OCI-LY7 (cell line): ENCODE results near the gene SWT1.

ENCODE experiments used
- EZH2phosphoT487 ChIP-seq: fragments of 200-600 bp; sonication (generic); IDR thresholded peaks from 2 replicates; pipeline ENCODE4 v1.6.1; 2018; ENCODE audit warnings: low read depth, borderline replicate concordance, mild to moderate bottlenecking, mixed run types, antibody characterized with exemption, low read length, moderate library complexity, mixed read lengths
- TF ChIP-seq, protein P1 (sequence below): fragments of 200-600 bp; sonication (generic); conservative IDR thresholded peaks from 2 replicates; pipeline ENCODE4 v1.5.1; 2014; ENCODE audit warnings: mild to moderate bottlenecking, antibody characterized with exemption, low read length, moderate library complexity, mixed read lengths

DNA sequence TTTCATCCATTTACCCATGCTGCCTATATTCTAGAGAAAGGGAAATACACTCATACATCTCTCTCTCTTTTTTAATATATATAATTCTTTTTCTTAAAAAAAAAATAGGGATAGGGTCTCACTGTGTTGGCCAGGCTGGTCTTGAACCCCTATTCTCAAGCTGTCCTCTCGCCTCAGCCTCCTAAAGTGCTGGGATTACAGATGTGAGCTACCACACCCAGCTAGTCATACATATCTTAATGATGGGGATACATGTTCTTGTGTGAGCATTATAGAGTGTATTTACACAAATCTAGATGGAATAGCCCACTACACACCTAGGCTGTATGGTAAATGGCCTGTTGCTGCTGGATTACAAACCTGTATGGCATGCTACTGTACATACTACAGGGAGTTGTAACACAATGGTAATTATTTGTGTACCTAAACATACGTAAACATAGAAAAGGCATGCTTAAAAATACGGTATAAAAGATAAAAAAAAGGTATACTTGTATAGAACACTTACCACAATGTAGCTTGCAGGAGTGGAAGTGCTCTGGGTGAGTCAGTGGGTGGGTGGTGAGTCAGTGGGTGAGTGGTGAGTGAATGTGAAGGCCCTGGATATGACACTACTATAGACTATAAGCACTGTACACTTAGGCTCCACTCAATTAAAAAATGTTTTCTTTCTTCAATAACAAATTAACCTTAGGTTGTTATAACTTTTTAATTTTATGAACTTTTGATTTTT lies 87.2 kb downstream of the SWT1 start:
- TF ChIP-seq, protein P1, sequence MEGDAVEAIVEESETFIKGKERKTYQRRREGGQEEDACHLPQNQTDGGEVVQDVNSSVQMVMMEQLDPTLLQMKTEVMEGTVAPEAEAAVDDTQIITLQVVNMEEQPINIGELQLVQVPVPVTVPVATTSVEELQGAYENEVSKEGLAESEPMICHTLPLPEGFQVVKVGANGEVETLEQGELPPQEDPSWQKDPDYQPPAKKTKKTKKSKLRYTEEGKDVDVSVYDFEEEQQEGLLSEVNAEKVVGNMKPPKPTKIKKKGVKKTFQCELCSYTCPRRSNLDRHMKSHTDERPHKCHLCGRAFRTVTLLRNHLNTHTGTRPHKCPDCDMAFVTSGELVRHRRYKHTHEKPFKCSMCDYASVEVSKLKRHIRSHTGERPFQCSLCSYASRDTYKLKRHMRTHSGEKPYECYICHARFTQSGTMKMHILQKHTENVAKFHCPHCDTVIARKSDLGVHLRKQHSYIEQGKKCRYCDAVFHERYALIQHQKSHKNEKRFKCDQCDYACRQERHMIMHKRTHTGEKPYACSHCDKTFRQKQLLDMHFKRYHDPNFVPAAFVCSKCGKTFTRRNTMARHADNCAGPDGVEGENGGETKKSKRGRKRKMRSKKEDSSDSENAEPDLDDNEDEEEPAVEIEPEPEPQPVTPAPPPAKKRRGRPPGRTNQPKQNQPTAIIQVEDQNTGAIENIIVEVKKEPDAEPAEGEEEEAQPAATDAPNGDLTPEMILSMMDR = no peak
- TF ChIP-seq EZH2phosphoT487 = no peak
